WTC11 (cell line): Measurements from ENCODE around the gene GIMD1. TPM values are rescaled to one million over a fixed set of nuclear protein-coding genes. Genes with fewer than 3 reads are reported as not detected.

Experiments used
- ATAC-seq: fragments of 200-7000 bp; cut with Tn5 transposase; 2 replicates; pipeline ENCODE4 v1.10.0; 2021; ENCODE audit warnings: mild to moderate bottlenecking, moderate library complexity
- CTCF ChIA-PET: fragments of 300-600 bp; sonication (Branson Sonifier 250); formaldehyde crosslinking; loops from one replicate; lab custom pipeline; 2021; ENCODE audit warnings: antibody characterized with exemption; lab: Charles Lee
- POLR2A ChIA-PET: fragments of 350-600 bp; sonication (Branson Sonifier 250); formaldehyde crosslinking; loops from one replicate; lab custom pipeline; 2021; ENCODE audit warnings: antibody characterized with exemption; lab: Charles Lee
- DNase-seq: peaks from one replicate; pipeline ENCODE4 v3.0.0; 2021; ENCODE audit warnings: low spot score
- H3K27ac Mint-ChIP-seq: 2 replicates; pipeline ENCODE4 v1.8.0; 2021; ENCODE audit warnings: mixed read lengths
- H3K27me3 Mint-ChIP-seq: 2 replicates; pipeline ENCODE4 v1.8.0; 2021; ENCODE audit warnings: low read depth, mild to moderate bottlenecking, moderate library complexity, mixed read lengths
- H3K36me3 Mint-ChIP-seq: 2 replicates; pipeline ENCODE4 v1.8.0; 2021; ENCODE audit warnings: mixed read lengths
- H3K4me1 Mint-ChIP-seq: 2 replicates; pipeline ENCODE4 v1.8.0; 2022; ENCODE audit warnings: mixed read lengths
- H3K4me3 Mint-ChIP-seq: 2 replicates; pipeline ENCODE4 v1.8.0; 2021; ENCODE audit warnings: mild to moderate bottlenecking, moderate library complexity, mixed read lengths
- H3K9me3 Mint-ChIP-seq: 2 replicates; pipeline ENCODE4 v1.8.0; 2021; ENCODE audit warnings: mixed read lengths
- CREB1 ChIP-seq: sonication (generic); formaldehyde crosslinking; IDR thresholded peaks from 2 replicates; pipeline ENCODE4 v1.8.0; 2023; ENCODE audit warnings: mild to moderate bottlenecking, missing genetic modification reagents
- CTCF ChIP-seq: fragments of 200-600 bp; IDR thresholded peaks from 2 replicates; pipeline ENCODE4 v1.8.0; 2022; ENCODE audit warnings: antibody characterized with exemption
- ELF4 ChIP-seq: sonication (generic); formaldehyde crosslinking; IDR thresholded peaks from 2 replicates; pipeline ENCODE4 v1.8.1; 2022; ENCODE audit warnings: low read depth, mild to moderate bottlenecking, moderate library complexity, missing genetic modification reagents
- ESRRA ChIP-seq: sonication (generic); formaldehyde crosslinking; IDR thresholded peaks from 2 replicates; pipeline ENCODE4 v1.8.1; 2022; ENCODE audit warnings: mild to moderate bottlenecking, missing genetic modification reagents, borderline replicate concordance
- ETV6 ChIP-seq: sonication (generic); formaldehyde crosslinking; IDR thresholded peaks from 2 replicates; pipeline ENCODE4 v1.8.1; 2022; ENCODE audit warnings: mild to moderate bottlenecking, missing genetic modification reagents
- GABPB1 ChIP-seq: sonication (generic); formaldehyde crosslinking; IDR thresholded peaks from 2 replicates; pipeline ENCODE4 v1.8.1; 2023; ENCODE audit warnings: mild to moderate bottlenecking, missing genetic modification reagents
- GRHL2 ChIP-seq: fragments of 250-450 bp; sonication (Bioruptor Pico); IDR thresholded peaks from 2 replicates; pipeline ENCODE4 v1.8.0; 2022; ENCODE audit warnings: mild to moderate bottlenecking, moderate library complexity; ENCODE audit not compliant: insufficient replicate concordance, severe bottlenecking
- MXD4 ChIP-seq: fragments of 250-450 bp; sonication (Bioruptor Pico); IDR thresholded peaks from 2 replicates; pipeline ENCODE4 v1.8.0; 2021; ENCODE audit warnings: mild to moderate bottlenecking, moderate library complexity, borderline replicate concordance
- NFE2L1 ChIP-seq: sonication (generic); formaldehyde crosslinking; IDR thresholded peaks from 2 replicates; pipeline ENCODE4 v1.8.1; 2023; ENCODE audit warnings: missing genetic modification reagents
- NR1H2 ChIP-seq: sonication (generic); formaldehyde crosslinking; IDR thresholded peaks from 2 replicates; pipeline ENCODE4 v1.9.0; 2021; ENCODE audit warnings: mild to moderate bottlenecking, moderate library complexity, missing genetic modification reagents
- OVOL2 ChIP-seq: fragments of 250-450 bp; sonication (Bioruptor Pico); IDR thresholded peaks from 2 replicates; pipeline ENCODE4 v1.9.0; 2021; ENCODE audit warnings: mild to moderate bottlenecking, borderline replicate concordance
- PRRX2 ChIP-seq: fragments of 250-450 bp; sonication (Bioruptor Pico); IDR thresholded peaks from 2 replicates; pipeline ENCODE4 v1.8.0; 2021; ENCODE audit warnings: mild to moderate bottlenecking
- RELA ChIP-seq: sonication (generic); formaldehyde crosslinking; IDR thresholded peaks from 2 replicates; pipeline ENCODE4 v1.8.1; 2022; ENCODE audit warnings: missing genetic modification reagents, mild to moderate bottlenecking, borderline replicate concordance
- TCF7 ChIP-seq: sonication (generic); formaldehyde crosslinking; IDR thresholded peaks from 2 replicates; pipeline ENCODE4 v1.8.0; 2022; ENCODE audit warnings: mild to moderate bottlenecking, low read depth, missing genetic modification reagents, moderate library complexity
- TEAD1 ChIP-seq: sonication (generic); formaldehyde crosslinking; IDR thresholded peaks from 2 replicates; pipeline ENCODE4 v1.8.0; 2022; ENCODE audit warnings: mild to moderate bottlenecking, missing genetic modification reagents
- USF2 ChIP-seq: sonication (generic); formaldehyde crosslinking; IDR thresholded peaks from 2 replicates; pipeline ENCODE4 v1.8.1; 2023; ENCODE audit warnings: mild to moderate bottlenecking, missing genetic modification reagents, moderate library complexity
- ZBTB21 ChIP-seq: sonication (generic); formaldehyde crosslinking; IDR thresholded peaks from 2 replicates; pipeline ENCODE4 v1.8.1; 2023; ENCODE audit warnings: mild to moderate bottlenecking, missing genetic modification reagents, borderline replicate concordance
- ZMAT4 ChIP-seq: fragments of 250-450 bp; sonication (Bioruptor Pico); IDR thresholded peaks from 2 replicates; pipeline ENCODE4 v1.9.0; 2021; ENCODE audit warnings: mild to moderate bottlenecking
- ZNF121 ChIP-seq: sonication (generic); formaldehyde crosslinking; IDR thresholded peaks from 2 replicates; pipeline ENCODE4 v1.8.0; 2023; ENCODE audit warnings: missing genetic modification reagents
- ZNF138 ChIP-seq: sonication (generic); formaldehyde crosslinking; conservative IDR thresholded peaks from 2 replicates; pipeline ENCODE4 v1.8.1; 2022; ENCODE audit warnings: mild to moderate bottlenecking, moderate library complexity, missing genetic modification reagents
- total RNA-seq: library from RNA; stranded (reverse); gene quantifications from 3 replicates; pipeline ENCODE4 v1.2.3, GENCODE V29; 2021
- TF ChIP-seq, protein P1 (sequence below): fragments of 250-450 bp; sonication (Bioruptor Pico); IDR thresholded peaks from 2 replicates; pipeline ENCODE4 v1.9.0; 2021; ENCODE audit warnings: mild to moderate bottlenecking, borderline replicate concordance

Gene GIMD1
- total RNA-seq, 1 experiment from 2014 or later: not detected

GRCh38 chr4:106362086-106362825, 6.3 kb downstream of the GIMD1 start:
- no peaks in the 10 kb centered on the region for H3K9me3 Mint-ChIP-seq
- TF ChIP-seq ZBTB21: no peak
- no peak for TF ChIP-seq GRHL2 (CRISPR knock-in tag)
- TF ChIP-seq ZMAT4 (CRISPR knock-in tag): no peak
- ChIA-PET CTCF (no interaction called here), POLR2A (no interaction called here)
- H3K4me1 Mint-ChIP-seq: peaks cover 10% of the 10 kb centered on the region
- H3K27me3 Mint-ChIP-seq: no peaks in the 10 kb centered on the region
- no peak for DNase-seq
- no peak overlapping the region for H3K27ac Mint-ChIP-seq
- H3K36me3 Mint-ChIP-seq: no peaks in the 10 kb centered on the region
- H3K4me3 Mint-ChIP-seq: no peak overlapping the region
- no peak for ATAC-seq

DNA sequence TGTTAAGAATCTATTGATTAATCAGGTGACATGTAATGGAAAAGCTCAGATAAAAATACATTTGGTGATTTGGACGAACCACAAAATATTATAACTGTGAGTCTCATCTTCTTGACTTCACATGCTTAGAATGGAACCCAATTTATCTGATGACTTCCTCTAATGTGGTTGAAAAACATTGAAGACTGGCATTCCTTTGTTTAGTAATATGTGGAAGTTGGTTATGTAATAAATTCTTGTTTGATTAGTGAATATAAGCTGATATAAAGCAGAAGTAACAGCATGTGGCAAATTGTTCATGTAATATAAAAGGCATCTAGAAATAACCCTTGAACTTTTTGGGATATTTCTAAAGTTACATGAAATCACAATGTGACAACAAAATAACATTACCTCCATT, 9.7 kb downstream of the GIMD1 start:
- POLR2A ChIA-PET: no interaction called here

DNA sequence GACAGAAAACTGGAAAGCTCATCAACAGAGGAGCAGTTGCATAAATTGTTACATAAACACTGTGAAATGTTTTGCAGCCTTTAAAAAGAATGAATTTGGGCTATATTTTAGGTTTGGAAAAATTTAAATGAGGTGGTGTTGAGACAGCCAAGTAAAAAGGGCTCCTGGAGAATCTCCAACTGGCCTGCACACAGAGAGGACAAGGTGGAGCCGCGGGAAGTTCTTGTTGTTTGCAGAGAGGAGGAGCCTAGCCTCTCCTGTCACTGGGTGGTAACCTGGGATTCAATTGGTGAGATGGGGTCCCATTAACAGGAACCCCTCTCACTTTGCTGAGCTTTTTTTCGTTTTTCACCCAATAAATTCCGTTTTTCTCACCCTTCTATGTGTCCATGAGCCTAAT, 13.4 kb downstream of the GIMD1 start:
- Mint-ChIP-seq H3K9me3 (no peaks in the 10 kb centered on the region), H3K27ac (no peak overlapping the region), H3K4me1 (peaks cover 2% of the 10 kb centered on the region), H3K36me3 (no peaks in the 10 kb centered on the region), H3K27me3 (no peaks in the 10 kb centered on the region), H3K4me3 (no peak overlapping the region)
- ChIA-PET CTCF (no interaction called here), POLR2A (no interaction called here)
- TF ChIP-seq TEAD1 (CRISPR knock-in tag): no peak
- TF ChIP-seq ZNF121 (CRISPR knock-in tag): no peak
- TF ChIP-seq GABPB1 (CRISPR knock-in tag): no peak
- no peak for TF ChIP-seq RELA (CRISPR knock-in tag)
- no peak for TF ChIP-seq CREB1 (CRISPR knock-in tag)
- no peak for TF ChIP-seq CTCF
- TF ChIP-seq, protein P1, sequence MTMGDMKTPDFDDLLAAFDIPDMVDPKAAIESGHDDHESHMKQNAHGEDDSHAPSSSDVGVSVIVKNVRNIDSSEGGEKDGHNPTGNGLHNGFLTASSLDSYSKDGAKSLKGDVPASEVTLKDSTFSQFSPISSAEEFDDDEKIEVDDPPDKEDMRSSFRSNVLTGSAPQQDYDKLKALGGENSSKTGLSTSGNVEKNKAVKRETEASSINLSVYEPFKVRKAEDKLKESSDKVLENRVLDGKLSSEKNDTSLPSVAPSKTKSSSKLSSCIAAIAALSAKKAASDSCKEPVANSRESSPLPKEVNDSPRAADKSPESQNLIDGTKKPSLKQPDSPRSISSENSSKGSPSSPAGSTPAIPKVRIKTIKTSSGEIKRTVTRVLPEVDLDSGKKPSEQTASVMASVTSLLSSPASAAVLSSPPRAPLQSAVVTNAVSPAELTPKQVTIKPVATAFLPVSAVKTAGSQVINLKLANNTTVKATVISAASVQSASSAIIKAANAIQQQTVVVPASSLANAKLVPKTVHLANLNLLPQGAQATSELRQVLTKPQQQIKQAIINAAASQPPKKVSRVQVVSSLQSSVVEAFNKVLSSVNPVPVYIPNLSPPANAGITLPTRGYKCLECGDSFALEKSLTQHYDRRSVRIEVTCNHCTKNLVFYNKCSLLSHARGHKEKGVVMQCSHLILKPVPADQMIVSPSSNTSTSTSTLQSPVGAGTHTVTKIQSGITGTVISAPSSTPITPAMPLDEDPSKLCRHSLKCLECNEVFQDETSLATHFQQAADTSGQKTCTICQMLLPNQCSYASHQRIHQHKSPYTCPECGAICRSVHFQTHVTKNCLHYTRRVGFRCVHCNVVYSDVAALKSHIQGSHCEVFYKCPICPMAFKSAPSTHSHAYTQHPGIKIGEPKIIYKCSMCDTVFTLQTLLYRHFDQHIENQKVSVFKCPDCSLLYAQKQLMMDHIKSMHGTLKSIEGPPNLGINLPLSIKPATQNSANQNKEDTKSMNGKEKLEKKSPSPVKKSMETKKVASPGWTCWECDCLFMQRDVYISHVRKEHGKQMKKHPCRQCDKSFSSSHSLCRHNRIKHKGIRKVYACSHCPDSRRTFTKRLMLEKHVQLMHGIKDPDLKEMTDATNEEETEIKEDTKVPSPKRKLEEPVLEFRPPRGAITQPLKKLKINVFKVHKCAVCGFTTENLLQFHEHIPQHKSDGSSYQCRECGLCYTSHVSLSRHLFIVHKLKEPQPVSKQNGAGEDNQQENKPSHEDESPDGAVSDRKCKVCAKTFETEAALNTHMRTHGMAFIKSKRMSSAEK (CRISPR knock-in tag): no peak
- no peak for TF ChIP-seq USF2 (CRISPR knock-in tag)
- no peak for TF ChIP-seq ZNF138 (CRISPR knock-in tag)
- TF ChIP-seq NFE2L1 (CRISPR knock-in tag): no peak
- TF ChIP-seq OVOL2 (CRISPR knock-in tag): no peak
- peak; percentile 89 for ATAC-seq
- DNase-seq: peak; percentile 21

More for the DNA sequence above, 9.7 kb downstream of the GIMD1 start:
- Mint-ChIP-seq H3K4me3 (no peak overlapping the region), H3K27ac (no peak overlapping the region), H3K36me3 (no peaks in the 10 kb centered on the region), H3K27me3 (no peaks in the 10 kb centered on the region), H3K4me1 (peaks cover 3% of the 10 kb centered on the region), H3K9me3 (no peaks in the 10 kb centered on the region)
- CTCF ChIA-PET: no interaction called here
- no peak for ATAC-seq
- no peak for DNase-seq
- TF ChIP-seq ESRRA (CRISPR knock-in tag): no peak
- no peak for TF ChIP-seq NR1H2 (CRISPR knock-in tag)
- TF ChIP-seq TCF7: no peak
- no peak for TF ChIP-seq ETV6
- TF ChIP-seq CREB1 (CRISPR knock-in tag): no peak
- no peak for TF ChIP-seq PRRX2
- TF ChIP-seq ELF4 (CRISPR knock-in tag): no peak
- no peak for TF ChIP-seq MXD4 (CRISPR knock-in tag)
